Right lobe of liver (tissue), 4 donors: ENCODE data around the gene VEZT.

Experiments
- CTCF ChIP-seq, 4 donors: fragments of 200-600 bp in 3 of 4; fragments of 450-650 bp in 1 of 4; IDR thresholded peaks; one replicate each; pipeline versions ENCODE4 v1.5.1 to v1.8.0; 2016 to 2022; ENCODE audit warnings: antibody characterized with exemption in 4 of 4, mild to moderate bottlenecking in 2 of 4
- POLR2A ChIP-seq: fragments of 450-650 bp; IDR thresholded peaks from one replicate; pipeline ENCODE4 v1.6.1; 2017; ENCODE audit warnings: antibody characterized with exemption, mild to moderate bottlenecking
- donor health status: DM: no; HTN: no; CAD: no.
- donor health status: DM: no; HTN: no; CAD: no.
- donor health status: DM: no; HTN: yes; CAD: no.

- TF ChIP-seq CTCF (IDR thresholded peaks at IDR 0.05), result no peak
- TF ChIP-seq POLR2A, result no peak
These were observed 65.8 kb downstream of the VEZT start for GRCh38 chr12:95283371-95283770.
